Testis (tissue), 3 donors: ENCODE measurements around the gene SPAG4. TPM values are rescaled to one million over a fixed set of nuclear protein-coding genes. Genes with fewer than 3 reads are reported as not detected.

Experiments
- DNase-seq: peaks from one replicate; pipeline ENCODE4 v3.0.0-alpha.2; 2019
- H3K27ac ChIP-seq, 2 donors: fragments of 200-600 bp; sonication (generic); one replicate each; pipeline ENCODE4 v1.5.1; 2019
- H3K27me3 ChIP-seq: fragments of 200-600 bp; sonication (generic); one replicate; pipeline ENCODE4 v1.5.1; 2019
- H3K36me3 ChIP-seq: fragments of 200-600 bp; sonication (generic); one replicate; pipeline ENCODE4 v1.5.1; 2017; ENCODE audit warnings: low read depth; ENCODE audit errors: missing control alignments
- H3K4me1 ChIP-seq: fragments of 200-600 bp; sonication (generic); one replicate; pipeline ENCODE4 v1.5.1; 2019
- H3K4me3 ChIP-seq, 2 donors: fragments of 200-600 bp; sonication (generic); one replicate each; pipeline ENCODE4 v1.5.1; 2017 to 2019
- H3K9me3 ChIP-seq: fragments of 200-600 bp; sonication (generic); one replicate; pipeline ENCODE4 v1.5.1; 2017
- CTCF ChIP-seq, 3 experiments: fragments of 450-650 bp in 2 of 3; fragments of 200-600 bp in 1 of 3; sonication (generic) in 1 of 3; IDR thresholded peaks; one replicate each; pipeline ENCODE4 v1.5.1; 2016 to 2019; ENCODE audit warnings: antibody characterized with exemption in 3 of 3, mild to moderate bottlenecking in 2 of 3, moderate library complexity in 1 of 3
- POLR2A ChIP-seq: fragments of 450-650 bp; IDR thresholded peaks from one replicate; pipeline ENCODE4 v1.6.1; 2017; ENCODE audit warnings: antibody characterized with exemption, mild to moderate bottlenecking, moderate library complexity
- WGBS, 2 donors: methylation state at CpG; one replicate each; pipeline ENCODE4 v1.1.5; 2018; 5-methylcytosine and 5-hydroxymethylcytosine counted together
- intact Hi-C: fragments of 100-400 bp; cut with DNase I; formaldehyde crosslinking; loops from one replicate; pipeline ENCODE4 v1.15.1; 2023; ENCODE audit warnings: low total_unique reads
- polyA plus RNA-seq: library from polyadenylated mRNA; stranded (reverse); fragments of 350-450 nt; fragmentation: Illumina TruSeq; extraction: RNeasy Lipid Tissue Mini Kit (QIAGEN cat#74804); gene quantifications from one replicate; pipeline ENCODE4 v1.2.3, GENCODE V29; 2014; ENCODE audit warnings: low read depth, low replicate concordance; ENCODE audit not compliant: insufficient read depth
- total RNA-seq, 2 donors: library from RNA; depleted of rRNA; stranded (reverse); fragments of >200 nt; gene quantifications; one replicate each; pipeline ENCODE4 v1.2.3, GENCODE V29; 2016

The SPAG4 gene
- total and polyA plus RNA-seq, 3 donors from 2014 or later: 21.6 to 49.0 (median 39.0) TPM

- H3K4me1 ChIP-seq: peaks cover 11% of the 10 kb centered on the region
- no peaks in the 10 kb centered on the region for H3K27me3 ChIP-seq
- H3K9me3 ChIP-seq: no peaks in the 10 kb centered on the region
- intact Hi-C loops: no loop called here
- H3K4me3 ChIP-seq: no peak overlapping the region
- H3K27ac ChIP-seq: no peak overlapping the region
- no peak for DNase-seq
- WGBS, 2 donors: 88 to 97% methylated on average over 6 of the region's 6 CpGs
- TF ChIP-seq POLR2A (no peak), CTCF (IDR thresholded peaks at IDR 0.05) (no peak)
- H3K36me3 ChIP-seq: no peaks in the 10 kb centered on the region
These were observed 21.6 kb downstream of the SPAG4 start for GRCh38 chr20:35637276-35637675.

GRCh38 chr20:35638751-35639150, 23.1 kb downstream of the SPAG4 start:
- WGBS, 2 donors: 20 to 35% methylated on average over 2 of the region's 2 CpGs
- H3K27me3 ChIP-seq: no peaks in the 10 kb centered on the region
- no peak overlapping the region for H3K4me3 ChIP-seq
- no peak overlapping the region for H3K27ac ChIP-seq
- no peak for DNase-seq
- no peaks in the 10 kb centered on the region for H3K36me3 ChIP-seq
- TF ChIP-seq POLR2A: no peak
- TF ChIP-seq CTCF (IDR thresholded peaks at IDR 0.05): no peak
- H3K9me3 ChIP-seq: no peaks in the 10 kb centered on the region
- peaks cover 11% of the 10 kb centered on the region for H3K4me1 ChIP-seq
- intact Hi-C loops: no loop called here

GRCh38 chr20:35640724-35641123, 25.1 kb downstream of the SPAG4 start:
- Histone ChIP-seq H3K27me3 (no peaks in the 10 kb centered on the region), H3K27ac (no peak overlapping the region), H3K9me3 (no peaks in the 10 kb centered on the region), H3K36me3 (no peaks in the 10 kb centered on the region), H3K4me1 (peaks cover 6% of the 10 kb centered on the region), H3K4me3 (no peak overlapping the region)
- DNase-seq: no peak
- WGBS, 2 donors: 61 to 70% methylated on average over 3 of the region's 3 CpGs
- TF ChIP-seq CTCF (IDR thresholded peaks at IDR 0.05) (no peak), POLR2A (no peak)
- intact Hi-C loops: no loop called here

- Histone ChIP-seq H3K27me3 (no peaks in the 10 kb centered on the region), H3K27ac (no peak overlapping the region), H3K4me1 (no peaks in the 10 kb centered on the region), H3K9me3 (no peaks in the 10 kb centered on the region), H3K36me3 (no peaks in the 10 kb centered on the region), H3K4me3 (no peak overlapping the region)
- TF ChIP-seq CTCF (IDR thresholded peaks at IDR 0.05) (no peak), POLR2A (no peak)
- intact Hi-C loops: no loop called here
- DNase-seq: no peak
- 74 to 85% methylated on average over 4 of the region's 4 CpGs for WGBS, 2 donors
These were observed 26.1 kb downstream of the SPAG4 start for GRCh38 chr20:35641743-35642142.

- Histone ChIP-seq H3K9me3 (no peaks in the 10 kb centered on the region), H3K36me3 (no peaks in the 10 kb centered on the region), H3K27ac (no peak overlapping the region), H3K27me3 (no peaks in the 10 kb centered on the region), H3K4me1 (no peaks in the 10 kb centered on the region), H3K4me3 (no peak overlapping the region)
- no peak for DNase-seq
- TF ChIP-seq CTCF (IDR thresholded peaks at IDR 0.05): no peak
- no peak for TF ChIP-seq POLR2A
- intact Hi-C loops: no loop called here
- WGBS, 2 donors: 89 to 97% methylated on average over 7 of the region's 7 CpGs
These were observed 27.4 kb downstream of the SPAG4 start for GRCh38 chr20:35643045-35643444.
